ENCODE measurements around the gene PCDHB7. TPM values are rescaled to one million over a fixed set of nuclear protein-coding genes. Genes with fewer than 3 reads are reported as not detected.
A peak's percentile ranks its signal among the peaks of the same experiment; 100 is the strongest.
"Not testable (repeated sequence)": the region's sequence is repeated elsewhere in the genome, so short reads cannot be mapped to it uniquely, and the experiment has no call there.

PCDHB7 gene
- 1 to 10 TPM in 3 of 4 donors, under 1 TPM in 1; 0.51 to 8.0 (median 5.7) TPM for total RNA-seq

GRCh38 chr5:141172381-141173204 is at the start of gene PCDHB7:
PCDHB7 (plus strand) TSS chr5:141172644; CDS start chr5:141172836, 192 bp downstream.
- Histone ChIP-seq H3K4me3 (peak within 1 kb of the TSS in 1 of 2 donors; percentile 5), H3K27me3 (peaks cover 0 to 5% of the 10 kb centered on the region in 2 donors), H3K27ac (no peak within 1 kb of the TSS), H3K36me3 (no peaks in the 10 kb centered on the region), H3K9me3 (peaks cover 3 to 29% of the 10 kb centered on the region in 2 donors), H3K4me1 (no peaks in the 10 kb centered on the region)
- no peak for TF ChIP-seq POLR2A (IDR thresholded peaks at IDR 0.05)
- peak in 1 of 4 experiments; percentile 25 for TF ChIP-seq CTCF (IDR thresholded peaks at IDR 0.05)
- DNase-seq: peak in 1 of 2 donors; percentile 34
- intact Hi-C loops (cut with DNase I; ENCODE audit: low total_unique reads): no loop called here

DNA sequence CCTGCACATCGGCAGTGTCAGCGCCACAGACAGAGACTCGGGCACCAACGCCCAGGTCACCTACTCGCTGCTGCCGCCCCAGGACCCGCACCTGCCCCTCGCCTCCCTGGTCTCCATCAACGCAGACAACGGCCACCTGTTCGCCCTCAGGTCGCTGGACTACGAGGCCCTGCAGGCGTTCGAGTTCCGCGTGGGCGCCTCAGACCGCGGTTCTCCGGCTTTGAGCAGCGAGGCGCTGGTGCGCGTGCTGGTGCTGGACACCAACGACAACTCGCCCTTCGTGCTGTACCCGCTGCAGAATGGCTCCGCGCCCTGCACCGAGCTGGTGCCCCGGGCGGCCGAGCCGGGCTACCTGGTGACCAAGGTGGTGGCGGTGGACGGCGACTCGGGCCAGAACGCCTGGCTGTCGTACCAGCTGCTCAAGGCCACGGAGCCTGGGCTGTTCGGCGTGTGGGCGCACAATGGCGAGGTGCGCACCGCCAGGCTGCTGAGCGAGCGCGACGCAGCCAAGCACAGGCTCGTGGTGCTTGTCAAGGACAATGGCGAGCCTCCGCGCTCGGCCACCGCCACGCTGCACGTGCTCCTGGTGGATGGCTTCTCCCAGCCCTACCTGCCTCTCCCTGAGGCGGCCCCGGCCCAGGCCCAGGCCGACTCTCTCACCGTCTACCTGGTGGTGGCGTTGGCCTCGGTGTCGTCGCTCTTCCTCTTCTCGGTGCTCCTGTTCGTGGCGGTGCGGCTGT is 48.9 kb upstream of the PCDHB7 start:
- intact Hi-C loops (cut with DNase I; ENCODE audit: low total_unique reads); H3K4me3 ChIP-seq; H3K36me3 ChIP-seq; H3K27me3 ChIP-seq; H3K27ac ChIP-seq; H3K4me1 ChIP-seq; DNase-seq: not testable (repeated sequence)
- peaks cover 0 to 26% of the 10 kb centered on the region in 2 donors for H3K9me3 ChIP-seq

GRCh38 chr5:141127305-141127704 is 45.1 kb upstream of the PCDHB7 start:
- no peak for DNase-seq
- TF ChIP-seq POLR2A (IDR thresholded peaks at IDR 0.05) (no peak), CTCF (IDR thresholded peaks at IDR 0.05) (no peak)
- peaks cover 0 to 20% of the 10 kb centered on the region in 2 donors for H3K9me3 ChIP-seq
- intact Hi-C loops (cut with DNase I; ENCODE audit: low total_unique reads): no loop called here
- H3K27me3 ChIP-seq: no peaks in the 10 kb centered on the region
- H3K4me1 ChIP-seq: no peaks in the 10 kb centered on the region
- H3K36me3 ChIP-seq: peaks cover 0 to 1% of the 10 kb centered on the region in 2 donors
- no peak overlapping the region for H3K4me3 ChIP-seq
- H3K27ac ChIP-seq: no peak overlapping the region

DNA sequence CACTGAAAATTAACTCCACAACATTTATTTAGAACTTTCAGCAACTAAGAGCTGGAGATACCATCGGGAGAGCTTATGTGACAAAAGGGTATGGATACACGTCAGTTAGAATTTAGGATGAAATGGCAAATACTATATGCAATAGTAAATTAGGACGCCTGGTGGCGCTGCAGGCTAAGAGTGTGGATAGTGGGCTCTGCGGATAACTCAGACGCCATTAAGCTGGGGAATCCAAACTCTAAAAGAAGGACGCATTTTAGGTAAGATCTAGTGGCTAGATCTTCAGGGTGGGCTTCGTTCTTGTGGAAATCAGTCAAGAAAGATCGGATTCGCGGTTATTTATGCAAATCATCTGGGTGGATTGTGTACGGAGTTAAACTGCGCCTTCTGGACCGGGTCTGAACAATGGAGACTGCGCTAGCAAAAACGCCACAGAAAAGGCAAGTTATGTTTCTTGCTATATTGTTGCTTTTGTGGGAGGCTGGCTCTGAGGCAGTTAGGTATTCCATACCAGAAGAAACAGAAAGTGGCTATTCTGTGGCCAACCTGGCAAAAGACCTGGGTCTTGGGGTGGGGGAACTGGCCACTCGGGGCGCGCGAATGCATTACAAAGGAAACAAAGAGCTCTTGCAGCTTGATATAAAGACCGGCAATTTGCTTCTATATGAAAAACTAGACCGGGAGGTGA is 37.3 kb upstream of the PCDHB7 start, which contains the start of gene PCDHB5:
Gene PCDHB5 (plus strand): TSS at position 177 of the 688 bp plus-strand sequence. CDS start 229 bp downstream, at position 406.
- Histone ChIP-seq H3K27me3 (no peaks in the 10 kb centered on the region), H3K4me3 (peak within 1 kb of the TSS; percentile 10 to 26), H3K36me3 (no peaks in the 10 kb centered on the region), H3K4me1 (no peaks in the 10 kb centered on the region), H3K9me3 (peaks cover 0 to 19% of the 10 kb centered on the region in 2 donors), H3K27ac (no peak within 1 kb of the TSS)
- no peak for TF ChIP-seq POLR2A (IDR thresholded peaks at IDR 0.05)
- TF ChIP-seq CTCF (IDR thresholded peaks at IDR 0.05): peak in 3 of 4 experiments; percentile 16 to 31 (median 28)
- intact Hi-C loops (cut with DNase I; ENCODE audit: low total_unique reads): no loop called here
- DNase-seq: no peak

GRCh38 chr5:141135718-141136266 is 36.7 kb upstream of the PCDHB7 start:
- Histone ChIP-seq H3K27ac (no peak overlapping the region), H3K27me3 (no peaks in the 10 kb centered on the region), H3K9me3 (peaks cover 0 to 22% of the 10 kb centered on the region in 2 donors), H3K4me1 (no peaks in the 10 kb centered on the region), H3K4me3 (peak overlapping the region; percentile 10 to 26), H3K36me3 (no peaks in the 10 kb centered on the region)
- intact Hi-C loops (cut with DNase I; ENCODE audit: low total_unique reads): no loop called here
- TF ChIP-seq POLR2A (IDR thresholded peaks at IDR 0.05) (no peak), CTCF (IDR thresholded peaks at IDR 0.05) (no peak)
- no peak for DNase-seq

- H3K4me1 ChIP-seq; DNase-seq; H3K27me3 ChIP-seq; H3K27ac ChIP-seq; H3K36me3 ChIP-seq; intact Hi-C loops (cut with DNase I; ENCODE audit: low total_unique reads); H3K4me3 ChIP-seq: not testable (repeated sequence)
- peaks cover 0 to 24% of the 10 kb centered on the region in 2 donors for H3K9me3 ChIP-seq
Observed at GRCh38 chr5:141137346-141137745, 35.1 kb upstream of the PCDHB7 start.
